ENCODE data around the gene RBM22.

Gene RBM22

DNA sequence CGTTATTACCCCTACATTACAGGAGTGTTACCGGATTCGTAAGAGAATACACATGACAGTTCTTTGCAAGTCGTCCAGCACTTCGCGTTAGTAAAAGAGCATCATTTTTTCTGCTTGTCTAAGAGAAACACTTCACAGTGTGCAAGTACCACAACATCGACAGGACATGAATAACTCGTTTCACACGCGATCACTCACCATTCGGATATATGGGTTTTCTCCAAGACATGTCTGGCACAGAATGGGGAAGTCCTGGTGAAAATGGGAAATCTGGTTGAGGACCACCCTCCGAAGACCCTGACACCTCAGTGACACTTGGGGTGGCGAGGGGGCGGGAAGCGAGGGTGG is 642 bp downstream of the RBM22 start:
- ChIA-PET CTCF (interaction anchor here (0.7 to 1.9 kb wide), 7 partner anchors 9 to 250 kb away, joined by 3 to 28 read pairs (median 4); no protein-coding TSS in a partner anchor), POLR2A (interaction anchor here (0.7 to 2.9 kb wide), 40 partner anchors 9 to 501 kb away, joined by 3 to 43 read pairs (median 6); partner anchors contain the start of genes ANXA6, DCTN4, MYOZ3 and RPS14)
- DNase-seq (ENCODE audit: extremely low spot score) = no peak
- TF ChIP-seq CTBP1 (IDR thresholded peaks at IDR 0.05; ENCODE audit: borderline replicate concordance) = no peak
- no peak for TF ChIP-seq FOXM1 (IDR thresholded peaks at IDR 0.05; ENCODE audit: borderline replicate concordance)
- no peak for TF ChIP-seq LEF1 (IDR thresholded peaks at IDR 0.05; ENCODE audit: borderline replicate concordance)
- TF ChIP-seq HDGF (IDR thresholded peaks at IDR 0.05; ENCODE audit: borderline replicate concordance) = no peak
- no peak for TF ChIP-seq NFRKB (IDR thresholded peaks at IDR 0.05)
- TF ChIP-seq SP1 (IDR thresholded peaks at IDR 0.05) = no peak
- TF ChIP-seq TARDBP (IDR thresholded peaks at IDR 0.05) = no peak
- TF ChIP-seq FOXA1 (IDR thresholded peaks at IDR 0.05) = no peak
- TF ChIP-seq ELF4 (IDR thresholded peaks at IDR 0.05) = no peak
- TF ChIP-seq SUZ12 (IDR thresholded peaks at IDR 0.05) = no peak
- TF ChIP-seq ARNT (IDR thresholded peaks at IDR 0.05) = no peak
- TF ChIP-seq L3MBTL2 (conservative IDR thresholded peaks at IDR 0.05) = no peak
- no peak for TF ChIP-seq PKNOX1 (IDR thresholded peaks at IDR 0.05)
- TF ChIP-seq ZNF384 (IDR thresholded peaks at IDR 0.05) = no peak
- no peak for TF ChIP-seq FOXK2 (IDR thresholded peaks at IDR 0.05)
- no peak for TF ChIP-seq BHLHE40 (IDR thresholded peaks at IDR 0.05; ENCODE audit: borderline replicate concordance)

GRCh38 chr5:150694612-150695011 is 6.2 kb downstream of the RBM22 start:
- TF ChIP-seq CTBP1 (IDR thresholded peaks at IDR 0.05; ENCODE audit: borderline replicate concordance) = no peak
- TF ChIP-seq ARNT (IDR thresholded peaks at IDR 0.05) = no peak
- no peak for TF ChIP-seq SP1 (IDR thresholded peaks at IDR 0.05)
- no peak for TF ChIP-seq HDGF (IDR thresholded peaks at IDR 0.05; ENCODE audit: borderline replicate concordance)
- TF ChIP-seq PKNOX1 (IDR thresholded peaks at IDR 0.05) = no peak
- TF ChIP-seq BHLHE40 (IDR thresholded peaks at IDR 0.05; ENCODE audit: borderline replicate concordance) = no peak
- no peak for TF ChIP-seq LEF1 (IDR thresholded peaks at IDR 0.05; ENCODE audit: borderline replicate concordance)
- no peak for TF ChIP-seq ZNF384 (IDR thresholded peaks at IDR 0.05)
- no peak for TF ChIP-seq SUZ12 (IDR thresholded peaks at IDR 0.05)
- TF ChIP-seq FOXM1 (IDR thresholded peaks at IDR 0.05; ENCODE audit: borderline replicate concordance) = no peak
- ChIA-PET POLR2A (interaction anchor here (1.0 kb wide), 1 partner anchor 64 kb away, joined by 3 read pairs; the partner anchor contains the start of gene DCTN4), CTCF (no interaction called here)

GRCh38 chr5:150692276-150692675 is 8.6 kb downstream of the RBM22 start:
- DNase-seq (ENCODE audit: extremely low spot score) = no peak
- no peak for TF ChIP-seq ELF4 (IDR thresholded peaks at IDR 0.05)
- no peak for TF ChIP-seq ZNF384 (IDR thresholded peaks at IDR 0.05)
- TF ChIP-seq SUZ12 (IDR thresholded peaks at IDR 0.05) = no peak
- TF ChIP-seq TARDBP (IDR thresholded peaks at IDR 0.05) = no peak
- TF ChIP-seq PKNOX1 (IDR thresholded peaks at IDR 0.05) = no peak
- no peak for TF ChIP-seq FOXA1 (IDR thresholded peaks at IDR 0.05)
- TF ChIP-seq FOXK2 (IDR thresholded peaks at IDR 0.05) = no peak
- TF ChIP-seq ARNT (IDR thresholded peaks at IDR 0.05) = no peak
- TF ChIP-seq BHLHE40 (IDR thresholded peaks at IDR 0.05; ENCODE audit: borderline replicate concordance) = no peak
- TF ChIP-seq HDGF (IDR thresholded peaks at IDR 0.05; ENCODE audit: borderline replicate concordance) = no peak
- no peak for TF ChIP-seq LEF1 (IDR thresholded peaks at IDR 0.05; ENCODE audit: borderline replicate concordance)
- TF ChIP-seq SP1 (IDR thresholded peaks at IDR 0.05) = no peak
- no peak for TF ChIP-seq NFRKB (IDR thresholded peaks at IDR 0.05)
- no peak for TF ChIP-seq L3MBTL2 (conservative IDR thresholded peaks at IDR 0.05)
- no peak for TF ChIP-seq CTBP1 (IDR thresholded peaks at IDR 0.05; ENCODE audit: borderline replicate concordance)
- POLR2A ChIA-PET = interaction anchor here (2.9 kb wide), 1 partner anchor 8 kb away, joined by 19 read pairs; the partner anchor contains the start of gene RBM22
- CTCF ChIA-PET = no interaction called here

More at GRCh38 chr5:150694612-150695011, 6.2 kb downstream of the RBM22 start:
- no peak for DNase-seq (ENCODE audit: extremely low spot score)

GRCh38 chr5:150690760-150691159 is 10.1 kb downstream of the RBM22 start:
- no peak for DNase-seq (ENCODE audit: extremely low spot score)
- POLR2A ChIA-PET = interaction anchor here (2.9 kb wide), 1 partner anchor 10 kb away, joined by 19 read pairs; the partner anchor contains the start of gene RBM22

More at GRCh38 chr5:150690760-150691159, 10.1 kb downstream of the RBM22 start:
- CTCF ChIA-PET = interaction anchor here (1.2 kb wide), 1 partner anchor 9 kb away, joined by 3 read pairs; no protein-coding TSS in a partner anchor
- TF ChIP-seq LEF1 (IDR thresholded peaks at IDR 0.05; ENCODE audit: borderline replicate concordance) (no peak), L3MBTL2 (conservative IDR thresholded peaks at IDR 0.05) (no peak), ARNT (IDR thresholded peaks at IDR 0.05) (no peak), FOXK2 (IDR thresholded peaks at IDR 0.05) (no peak), PKNOX1 (IDR thresholded peaks at IDR 0.05) (no peak), CTBP1 (IDR thresholded peaks at IDR 0.05; ENCODE audit: borderline replicate concordance) (no peak), ELF4 (IDR thresholded peaks at IDR 0.05) (no peak), SP1 (IDR thresholded peaks at IDR 0.05) (no peak), NFRKB (IDR thresholded peaks at IDR 0.05) (no peak), FOXA1 (IDR thresholded peaks at IDR 0.05) (no peak), TARDBP (IDR thresholded peaks at IDR 0.05) (no peak), ZNF384 (IDR thresholded peaks at IDR 0.05) (no peak), SUZ12 (IDR thresholded peaks at IDR 0.05) (no peak), HDGF (IDR thresholded peaks at IDR 0.05; ENCODE audit: borderline replicate concordance) (no peak), BHLHE40 (IDR thresholded peaks at IDR 0.05; ENCODE audit: borderline replicate concordance) (no peak), FOXM1 (IDR thresholded peaks at IDR 0.05; ENCODE audit: borderline replicate concordance) (no peak)

All from HEK293T (cell line).